H9 (cell line): ENCODE results near the gene CALR. TPM values are rescaled to one million over a fixed set of nuclear protein-coding genes. Genes with fewer than 3 reads are reported as not detected.

Source experiments
- DNase-seq: peaks from one replicate; pipeline ENCODE4 v3.0.0-alpha.2; 2017
- H2AFZ ChIP-seq: one replicate; pipeline ENCODE4 v1.6.1; 2013; ENCODE audit warnings: mild to moderate bottlenecking, low read length, control low read depth, moderate library complexity
- H2AK5ac ChIP-seq: 2 replicates; pipeline ENCODE4 v1.6.1; 2013; ENCODE audit warnings: low read length, control low read depth, mixed read lengths; ENCODE audit not compliant: insufficient read length
- H2BK120ac ChIP-seq: one replicate; pipeline ENCODE4 v1.6.1; 2013; ENCODE audit warnings: low read depth, mild to moderate bottlenecking, low read length, control low read depth, inconsistent platforms; ENCODE audit not compliant: poor library complexity, severe bottlenecking
- H2BK12ac ChIP-seq: 2 replicates; pipeline ENCODE4 v1.6.1; 2013; ENCODE audit warnings: low read length, control low read depth, mixed read lengths, low read depth; ENCODE audit not compliant: insufficient read length
- H2BK15ac ChIP-seq: 2 replicates; pipeline ENCODE4 v1.6.1; 2013; ENCODE audit warnings: low read depth, low read length, control low read depth
- H2BK20ac ChIP-seq: one replicate; pipeline ENCODE4 v1.6.1; 2013; ENCODE audit warnings: low read depth, mild to moderate bottlenecking, low read length, control low read depth, inconsistent platforms; ENCODE audit not compliant: poor library complexity, severe bottlenecking
- H2BK5ac ChIP-seq: 2 replicates; pipeline ENCODE4 v1.6.1; 2013; ENCODE audit warnings: low read length, control low read depth, mixed read lengths; ENCODE audit not compliant: insufficient read length
- H3K14ac ChIP-seq: 2 replicates; pipeline ENCODE4 v1.6.1; 2013; ENCODE audit warnings: low read length, control low read depth; ENCODE audit not compliant: insufficient read depth
- H3K18ac ChIP-seq: 2 replicates; pipeline ENCODE4 v1.6.1; 2013; ENCODE audit warnings: low read depth, mild to moderate bottlenecking, mixed read lengths, low read length, control low read depth; ENCODE audit not compliant: insufficient read length
- H3K23ac ChIP-seq: 2 replicates; pipeline ENCODE4 v1.6.1; 2013; ENCODE audit warnings: low read length, control low read depth, mixed read lengths, low read depth; ENCODE audit not compliant: insufficient read length
- H3K23me2 ChIP-seq: 2 replicates; pipeline ENCODE4 v1.6.1; 2013; ENCODE audit warnings: low read depth, mild to moderate bottlenecking, mixed read lengths, low read length, control low read depth; ENCODE audit not compliant: insufficient read length, poor library complexity, severe bottlenecking
- H3K27ac ChIP-seq: 2 replicates; pipeline ENCODE4 v1.5.1; 2013; ENCODE audit warnings: low read length, control low read depth, mixed read lengths, low read depth; ENCODE audit not compliant: insufficient read length
- H3K27me3 ChIP-seq: 2 replicates; pipeline ENCODE4 v1.6.1; 2013; ENCODE audit warnings: low read length, control low read depth, inconsistent platforms; ENCODE audit not compliant: insufficient read depth
- H3K4ac ChIP-seq: 2 replicates; pipeline ENCODE4 v1.6.1; 2013; ENCODE audit warnings: low read depth, mild to moderate bottlenecking, control low read depth, inconsistent platforms, low read length, moderate library complexity
- H3K4me1 ChIP-seq: 2 replicates; pipeline ENCODE4 v1.6.1; 2013; ENCODE audit warnings: low read length, control low read depth, inconsistent platforms; ENCODE audit not compliant: insufficient read depth
- H3K4me2 ChIP-seq: 2 replicates; pipeline ENCODE4 v1.6.1; 2013; ENCODE audit warnings: low read length, control low read depth, mixed read lengths; ENCODE audit not compliant: insufficient read length, insufficient read depth
- H3K56ac ChIP-seq: 2 replicates; pipeline ENCODE4 v1.6.1; 2013; ENCODE audit warnings: low read depth, mild to moderate bottlenecking, mixed read lengths, low read length, control low read depth; ENCODE audit not compliant: insufficient read length
- H3K79me1 ChIP-seq: 2 replicates; pipeline ENCODE4 v1.6.1; 2013; ENCODE audit warnings: low read depth, mild to moderate bottlenecking, moderate library complexity, low read length, control low read depth, inconsistent platforms; ENCODE audit not compliant: insufficient read depth, poor library complexity, severe bottlenecking
- H3K79me2 ChIP-seq: 2 replicates; pipeline ENCODE4 v1.6.1; 2013; ENCODE audit warnings: low read length, control low read depth, inconsistent platforms; ENCODE audit not compliant: insufficient read depth
- H3K9ac ChIP-seq: 2 replicates; pipeline ENCODE4 v1.6.1; 2013; ENCODE audit warnings: low read length, control low read depth, mixed read lengths; ENCODE audit not compliant: insufficient read length; ENCODE audit errors: extremely low read depth
- H3K9me3 ChIP-seq: one replicate; pipeline ENCODE4 v1.6.1; 2013; ENCODE audit warnings: low read depth, low read length, inconsistent platforms; ENCODE audit not compliant: control insufficient read depth
- H3T11ph ChIP-seq: one replicate; pipeline ENCODE4 v1.6.1; 2013; ENCODE audit warnings: mild to moderate bottlenecking, low read length, control low read depth, inconsistent platforms
- H4K20me1 ChIP-seq: one replicate; pipeline ENCODE4 v1.6.1; 2013; ENCODE audit not compliant: control insufficient read depth, insufficient read length, insufficient read depth
- H4K5ac ChIP-seq: 2 replicates; pipeline ENCODE4 v1.6.1; 2013; ENCODE audit warnings: low read depth, mild to moderate bottlenecking, mixed read lengths, low read length, control low read depth; ENCODE audit not compliant: insufficient read length
- H4K8ac ChIP-seq: replicated peaks from 2 replicates; pipeline ENCODE4 v1.6.1; 2013; ENCODE audit warnings: low read length, control low read depth, mixed read lengths, low read depth; ENCODE audit not compliant: insufficient read length
- H4K91ac ChIP-seq: 2 replicates; pipeline ENCODE4 v1.6.1; 2013; ENCODE audit warnings: low read depth, mild to moderate bottlenecking, moderate library complexity, mixed read lengths, low read length, control low read depth; ENCODE audit not compliant: insufficient read length
- H3K27ac Mint-ChIP-seq, 3 experiments: 2 replicates in 2 of 3; 3 replicates in 1 of 3; pipeline ENCODE4 v1.8.0; 2020 to 2021; ENCODE audit warnings: mixed read lengths in 3 of 3, mild to moderate bottlenecking in 1 of 3, moderate library complexity in 1 of 3
- H3K27me3 Mint-ChIP-seq: 2 replicates; pipeline ENCODE4 v1.8.0; 2021; ENCODE audit warnings: low read depth, mild to moderate bottlenecking, moderate library complexity, mixed read lengths
- H3K36me3 Mint-ChIP-seq, 3 experiments: 2 replicates in 2 of 3; 3 replicates in 1 of 3; pipeline ENCODE4 v1.8.0; 2020 to 2021; ENCODE audit warnings: low read depth in 3 of 3, mixed read lengths in 3 of 3; ENCODE audit not compliant: insufficient read depth in 1 of 3
- H3K4me1 Mint-ChIP-seq, 2 experiments: 2 replicates each; pipeline ENCODE4 v1.8.0; 2020; ENCODE audit warnings: mixed read lengths in 2 of 2
- H3K4me3 Mint-ChIP-seq, 2 experiments: 2 replicates in 1 of 2; 3 replicates in 1 of 2; pipeline ENCODE4 v1.8.0; 2020 to 2021; ENCODE audit warnings: mild to moderate bottlenecking in 2 of 2, mixed read lengths in 2 of 2, moderate library complexity in 1 of 2
- H3K9me3 Mint-ChIP-seq, 2 experiments: 2 replicates in 1 of 2; 3 replicates in 1 of 2; pipeline ENCODE4 v1.8.0; 2020; ENCODE audit warnings: mild to moderate bottlenecking in 2 of 2, mixed read lengths in 2 of 2, moderate library complexity in 1 of 2
- WGBS: extraction: QIAGEN DNeasy Blood & Tissue Kit; methylation state at CpG from one replicate; pipeline ENCODE4 v1.1.7; 2013; ENCODE audit warnings: missing lambda C conversion rate, low lambda C conversion rate, mixed read lengths; ENCODE audit not compliant: insufficient read length; ENCODE audit errors: extremely low coverage; 5-methylcytosine and 5-hydroxymethylcytosine counted together
- total RNA-seq: library from RNA; stranded (reverse); gene quantifications from 2 replicates; pipeline ENCODE4 v1.2.1, GENCODE V29; 2021
- TF ChIP-seq, protein P1 (sequence below): fragments of 200-600 bp; sonication (generic); conservative IDR thresholded peaks from 3 replicates; pipeline ENCODE4 v1.8.0; 2021; ENCODE audit warnings: antibody characterized with exemption, mild to moderate bottlenecking

Gene CALR
- total RNA-seq, 1 experiment from 2014 or later, result 887 TPM

DNA sequence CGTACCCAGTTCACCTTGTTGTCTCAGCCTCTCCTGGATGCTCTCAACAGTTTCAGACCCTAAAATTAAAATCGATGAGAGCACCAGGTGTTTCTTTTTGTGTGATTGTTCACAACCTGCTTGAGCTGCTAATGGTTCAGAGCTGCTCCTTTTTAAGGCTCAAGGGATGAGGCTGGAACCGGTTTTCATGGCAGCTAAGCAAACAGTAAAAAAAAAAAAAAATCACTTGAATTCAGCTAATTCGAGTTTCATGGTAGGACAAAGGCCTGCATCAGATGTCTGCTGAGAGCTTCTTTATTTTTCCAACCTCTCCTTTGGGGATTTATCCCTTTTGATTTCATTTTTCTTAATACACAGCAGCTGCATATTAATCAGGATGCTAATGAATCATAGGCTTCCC lies 25.8 kb upstream of the CALR start:
- H2AFZ ChIP-seq, result no peak overlapping the region
- H3K23ac ChIP-seq, result no peak overlapping the region
- Mint-ChIP-seq H3K27me3 (peaks cover 9% of the 10 kb centered on the region), H3K36me3 (no peaks in the 10 kb centered on the region), H3K9me3 (no peaks in the 10 kb centered on the region), H3K4me3 (peak overlapping the region in 1 of 2 experiments; percentile 69; a peak in 2 of 5 replicates), H3K27ac (peak overlapping the region in 2 of 3 experiments; percentile 96 to 99; a peak in 6 of 7 replicates), H3K4me1 (peaks cover 20 to 25% of the 10 kb centered on the region in 2 experiments)
- H3K18ac ChIP-seq, result no peak overlapping the region
- no peaks in the 10 kb centered on the region for H3K27me3 ChIP-seq
- H4K91ac ChIP-seq, result no peak overlapping the region
- H2BK12ac ChIP-seq, result no peak overlapping the region
- H3K9ac ChIP-seq, result no peak overlapping the region
- peaks cover 4% of the 10 kb centered on the region; the same call in 1 of the 2 replicates for H3K4me1 ChIP-seq
- no peak overlapping the region for H2BK120ac ChIP-seq
- no peaks in the 10 kb centered on the region for H3K9me3 ChIP-seq
- no peak overlapping the region for H2AK5ac ChIP-seq
- no peaks in the 10 kb centered on the region for H3K23me2 ChIP-seq
- no peak for DNase-seq
- TF ChIP-seq, protein P1, sequence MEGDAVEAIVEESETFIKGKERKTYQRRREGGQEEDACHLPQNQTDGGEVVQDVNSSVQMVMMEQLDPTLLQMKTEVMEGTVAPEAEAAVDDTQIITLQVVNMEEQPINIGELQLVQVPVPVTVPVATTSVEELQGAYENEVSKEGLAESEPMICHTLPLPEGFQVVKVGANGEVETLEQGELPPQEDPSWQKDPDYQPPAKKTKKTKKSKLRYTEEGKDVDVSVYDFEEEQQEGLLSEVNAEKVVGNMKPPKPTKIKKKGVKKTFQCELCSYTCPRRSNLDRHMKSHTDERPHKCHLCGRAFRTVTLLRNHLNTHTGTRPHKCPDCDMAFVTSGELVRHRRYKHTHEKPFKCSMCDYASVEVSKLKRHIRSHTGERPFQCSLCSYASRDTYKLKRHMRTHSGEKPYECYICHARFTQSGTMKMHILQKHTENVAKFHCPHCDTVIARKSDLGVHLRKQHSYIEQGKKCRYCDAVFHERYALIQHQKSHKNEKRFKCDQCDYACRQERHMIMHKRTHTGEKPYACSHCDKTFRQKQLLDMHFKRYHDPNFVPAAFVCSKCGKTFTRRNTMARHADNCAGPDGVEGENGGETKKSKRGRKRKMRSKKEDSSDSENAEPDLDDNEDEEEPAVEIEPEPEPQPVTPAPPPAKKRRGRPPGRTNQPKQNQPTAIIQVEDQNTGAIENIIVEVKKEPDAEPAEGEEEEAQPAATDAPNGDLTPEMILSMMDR, result no peak
- no peaks in the 10 kb centered on the region for H3K79me1 ChIP-seq
- no peak overlapping the region for H2BK5ac ChIP-seq
- WGBS, result no CpG with 5 or more reads among the region's 4 CpGs
- H2BK20ac ChIP-seq, result no peak overlapping the region
- no peak overlapping the region for H3K4me2 ChIP-seq
- no peak overlapping the region for H3K56ac ChIP-seq
- no peak overlapping the region for H3K14ac ChIP-seq
- no peak overlapping the region for H3T11ph ChIP-seq
- H3K27ac ChIP-seq, result no peak overlapping the region
- no peaks in the 10 kb centered on the region for H3K79me2 ChIP-seq
- no peaks in the 10 kb centered on the region for H4K20me1 ChIP-seq
- no peak overlapping the region for H4K8ac ChIP-seq
- no peak overlapping the region for H3K4ac ChIP-seq
- H4K5ac ChIP-seq, result no peak overlapping the region
- no peak overlapping the region for H2BK15ac ChIP-seq
